Natural killer cell (primary cell): ENCODE results near the gene TCFL5. TPM values are rescaled to one million over a fixed set of nuclear protein-coding genes. Genes with fewer than 3 reads are reported as not detected.
"Not testable (repeated sequence)": the region's sequence is repeated elsewhere in the genome, so short reads cannot be mapped to it uniquely, and the experiment has no call there.

ENCODE experiments used
- ATAC-seq, 3 donors: fragments of 150-1000 bp in 2 of 3; fragments of 200-7000 bp in 1 of 3; cut with Tn5 transposase; 1 replicate in 1 of 3; 2 replicates in 2 of 3; pipeline ENCODE4 v1.10.0; 2021; ENCODE audit warnings: mild to moderate bottlenecking in 2 of 3, moderate library complexity in 2 of 3
- DNase-seq, 2 donors: peaks; one replicate each; pipeline versions ENCODE4 v3.0.0 to v3.0.0-alpha.2; 2013 to 2021; ENCODE audit warnings: mixed read lengths in 1 of 2
- H3K27ac ChIP-seq: one replicate; pipeline ENCODE4 v1.5.1; 2013; ENCODE audit warnings: mild to moderate bottlenecking, low read length
- H3K27me3 ChIP-seq: one replicate; pipeline ENCODE4 v1.6.1; 2013; ENCODE audit warnings: low read length; ENCODE audit not compliant: control insufficient read depth, insufficient read depth
- H3K36me3 ChIP-seq: one replicate; pipeline ENCODE4 v1.6.1; 2013; ENCODE audit warnings: low read length; ENCODE audit not compliant: control insufficient read depth, insufficient read depth
- H3K4me1 ChIP-seq: one replicate; pipeline ENCODE4 v1.6.1; 2013; ENCODE audit warnings: low read length; ENCODE audit not compliant: control insufficient read depth, insufficient read depth
- H3K4me3 ChIP-seq: one replicate; pipeline ENCODE4 v1.5.1; 2013; ENCODE audit warnings: low read length
- H3K9me3 ChIP-seq: one replicate; pipeline ENCODE4 v1.6.1; 2013; ENCODE audit warnings: low read length; ENCODE audit not compliant: control insufficient read depth, insufficient read depth
- H3K27ac Mint-ChIP-seq, 2 donors: one replicate each; pipeline ENCODE4 v1.8.0; 2022; ENCODE audit warnings: mild to moderate bottlenecking in 2 of 2, mixed read lengths in 2 of 2, moderate library complexity in 1 of 2
- H3K27me3 Mint-ChIP-seq, 2 donors: one replicate each; pipeline ENCODE4 v1.8.0; 2022; ENCODE audit warnings: low read depth in 2 of 2, mixed read lengths in 2 of 2
- H3K36me3 Mint-ChIP-seq: one replicate; pipeline ENCODE4 v1.8.0; 2022; ENCODE audit warnings: mixed read lengths
- H3K4me1 Mint-ChIP-seq, 2 donors: one replicate each; pipeline ENCODE4 v1.8.0; 2022; ENCODE audit warnings: mixed read lengths in 2 of 2
- H3K4me3 Mint-ChIP-seq: one replicate; pipeline ENCODE4 v1.8.0; 2022; ENCODE audit warnings: mild to moderate bottlenecking, moderate library complexity, mixed read lengths
- H3K9me3 Mint-ChIP-seq, 2 donors: one replicate each; pipeline ENCODE4 v1.8.0; 2022; ENCODE audit warnings: mixed read lengths in 2 of 2
- WGBS: methylation state at CpG from one replicate; pipeline ENCODE4 v1.1.7; 2013; ENCODE audit warnings: missing lambda C conversion rate; ENCODE audit not compliant: insufficient coverage; 5-methylcytosine and 5-hydroxymethylcytosine counted together
- intact Hi-C: fragments of 100-400 bp; cut with micrococcal nuclease; formaldehyde crosslinking; loops from one replicate; pipeline ENCODE4 v1.14.2; 2022
- total RNA-seq, 4 donors: library from RNA; stranded (reverse); fragments of 120-200 nt in 1 of 4; gene quantifications; one replicate each; pipeline versions ENCODE4 v1.2.3 to v1.2.4, GENCODE V29; 2013 to 2022
- TF ChIP-seq, protein P1 (sequence below): fragments of 200-600 bp; IDR thresholded peaks from one replicate; pipeline ENCODE4 v1.8.0; 2022; ENCODE audit warnings: antibody characterized with exemption

Gene TCFL5
- total RNA-seq, 3 donors from 2014 or later (not counting 1 experiment from before 2014, with no cell fraction given) = 5.1 to 8.0 (median 6.4) TPM

DNA sequence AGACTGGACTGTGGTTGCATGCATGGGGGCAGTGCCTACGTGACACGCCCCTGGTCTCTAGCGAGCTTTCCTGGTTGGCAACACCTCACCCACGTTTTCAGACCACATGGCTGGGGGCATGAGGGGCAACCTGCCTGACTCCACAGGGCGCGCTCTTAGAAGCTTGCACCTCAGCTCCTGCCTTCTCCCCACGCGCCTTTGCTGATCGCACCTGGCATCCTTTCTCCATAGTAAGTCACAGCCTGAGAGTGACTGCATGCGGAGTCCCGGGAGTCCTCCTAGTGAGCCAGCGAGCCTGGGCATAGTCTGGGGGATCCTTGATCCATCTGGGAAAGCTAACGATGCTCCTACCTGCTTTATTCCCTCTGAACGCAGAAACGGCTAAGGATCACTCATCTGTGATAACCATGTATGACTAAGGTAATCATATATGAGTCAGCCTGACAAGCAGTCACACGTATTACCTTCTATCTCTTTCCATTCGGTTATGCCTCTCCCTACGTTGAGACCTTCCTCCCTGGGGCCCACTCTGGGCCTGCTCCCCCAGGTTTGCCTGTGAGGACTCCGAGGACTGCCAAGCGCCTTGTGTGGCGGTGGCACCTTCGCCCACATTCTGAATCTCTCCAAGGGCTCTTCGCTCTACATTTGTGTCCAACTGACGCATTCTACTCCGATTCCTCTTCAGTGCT lies 4.5 kb downstream of the TCFL5 start:
- Histone ChIP-seq H3K36me3 (peaks cover 13% of the 10 kb centered on the region), H3K27ac (no peak overlapping the region), H3K4me1 (peaks cover 9% of the 10 kb centered on the region), H3K4me3 (no peak overlapping the region), H3K27me3 (no peaks in the 10 kb centered on the region), H3K9me3 (peaks cover 2% of the 10 kb centered on the region)
- WGBS = 92% methylated on average over 25 of the region's 25 CpGs
- peaks cover 6% of the 10 kb centered on the region for H3K36me3 Mint-ChIP-seq
- DNase-seq (no peak), ATAC-seq (no peak)
- intact Hi-C loops = no loop called here
- H3K27me3 Mint-ChIP-seq = no peaks in the 10 kb centered on the region
- H3K27ac Mint-ChIP-seq = no peak overlapping the region
- H3K4me3 Mint-ChIP-seq = no peak overlapping the region
- H3K9me3 Mint-ChIP-seq = no peaks in the 10 kb centered on the region
- TF ChIP-seq, protein P1, sequence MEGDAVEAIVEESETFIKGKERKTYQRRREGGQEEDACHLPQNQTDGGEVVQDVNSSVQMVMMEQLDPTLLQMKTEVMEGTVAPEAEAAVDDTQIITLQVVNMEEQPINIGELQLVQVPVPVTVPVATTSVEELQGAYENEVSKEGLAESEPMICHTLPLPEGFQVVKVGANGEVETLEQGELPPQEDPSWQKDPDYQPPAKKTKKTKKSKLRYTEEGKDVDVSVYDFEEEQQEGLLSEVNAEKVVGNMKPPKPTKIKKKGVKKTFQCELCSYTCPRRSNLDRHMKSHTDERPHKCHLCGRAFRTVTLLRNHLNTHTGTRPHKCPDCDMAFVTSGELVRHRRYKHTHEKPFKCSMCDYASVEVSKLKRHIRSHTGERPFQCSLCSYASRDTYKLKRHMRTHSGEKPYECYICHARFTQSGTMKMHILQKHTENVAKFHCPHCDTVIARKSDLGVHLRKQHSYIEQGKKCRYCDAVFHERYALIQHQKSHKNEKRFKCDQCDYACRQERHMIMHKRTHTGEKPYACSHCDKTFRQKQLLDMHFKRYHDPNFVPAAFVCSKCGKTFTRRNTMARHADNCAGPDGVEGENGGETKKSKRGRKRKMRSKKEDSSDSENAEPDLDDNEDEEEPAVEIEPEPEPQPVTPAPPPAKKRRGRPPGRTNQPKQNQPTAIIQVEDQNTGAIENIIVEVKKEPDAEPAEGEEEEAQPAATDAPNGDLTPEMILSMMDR = no peak
- peaks cover 19 to 26% of the 10 kb centered on the region in 2 donors for H3K4me1 Mint-ChIP-seq

DNA sequence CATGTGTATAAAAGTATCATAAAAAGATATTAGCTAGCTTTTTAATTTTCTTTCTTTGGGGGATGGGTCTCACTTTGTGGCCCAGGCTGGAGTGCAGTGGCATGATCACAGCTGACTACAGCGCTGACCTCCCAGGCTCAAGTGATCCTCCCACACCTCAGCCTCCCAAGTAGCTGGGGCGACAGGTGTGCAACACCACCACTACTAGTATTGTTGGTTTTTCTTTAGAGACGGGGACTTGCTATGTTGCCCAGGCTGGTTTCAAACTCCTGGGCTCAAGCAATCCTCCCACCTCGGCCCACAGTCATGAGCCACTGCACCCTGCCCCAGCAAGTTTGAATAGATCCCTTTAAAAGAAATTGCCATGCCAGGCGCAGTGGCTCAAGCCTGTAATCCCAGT lies 6.5 kb downstream of the TCFL5 start:
- no peaks in the 10 kb centered on the region for H3K9me3 ChIP-seq
- DNase-seq = no peak
- Mint-ChIP-seq H3K4me1 (peaks cover 14 to 17% of the 10 kb centered on the region in 2 donors), H3K9me3 (no peaks in the 10 kb centered on the region), H3K27me3 (no peaks in the 10 kb centered on the region), H3K27ac (no peak overlapping the region), H3K36me3 (peaks cover 6% of the 10 kb centered on the region), H3K4me3 (no peak overlapping the region)
- no peak for ATAC-seq
- intact Hi-C loops = no loop called here
- TF ChIP-seq, protein P1 = no peak
- peaks cover 13% of the 10 kb centered on the region for H3K36me3 ChIP-seq
- no peaks in the 10 kb centered on the region for H3K27me3 ChIP-seq
- peaks cover under 1% of the 10 kb centered on the region for H3K4me1 ChIP-seq
- WGBS = 91% methylated on average over 4 of the region's 5 CpGs
- no peak overlapping the region for H3K27ac ChIP-seq
- H3K4me3 ChIP-seq = no peak overlapping the region

DNA sequence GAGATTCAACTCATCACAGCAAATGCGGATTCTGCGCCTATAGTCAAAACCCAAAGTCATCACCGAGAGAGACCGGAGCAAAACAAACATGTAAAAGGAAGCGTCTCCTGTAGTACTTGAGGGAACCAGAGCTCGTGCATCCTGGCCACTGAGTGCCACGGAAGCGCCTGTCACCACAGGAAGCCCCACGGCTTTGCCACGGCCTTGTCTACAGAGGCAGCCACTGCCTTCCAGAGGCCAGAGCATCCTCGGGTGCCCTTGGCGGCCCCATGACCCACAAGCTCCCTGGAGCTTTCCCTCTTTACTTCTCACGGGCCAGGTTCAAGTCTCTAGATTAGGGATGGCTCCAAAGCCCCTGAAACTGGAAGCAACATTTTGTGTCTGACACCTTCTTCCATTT lies 7.5 kb downstream of the TCFL5 start:
- TF ChIP-seq, protein P1 = no peak
- peaks cover 6% of the 10 kb centered on the region for H3K36me3 Mint-ChIP-seq
- Histone ChIP-seq H3K36me3 (peaks cover 13% of the 10 kb centered on the region), H3K9me3 (no peaks in the 10 kb centered on the region), H3K4me1 (no peaks in the 10 kb centered on the region), H3K27me3 (no peaks in the 10 kb centered on the region), H3K27ac (no peak overlapping the region), H3K4me3 (no peak overlapping the region)
- WGBS = 91% methylated on average over 13 of the region's 13 CpGs
- H3K4me3 Mint-ChIP-seq = no peak overlapping the region
- intact Hi-C loops = no loop called here
- DNase-seq (no peak), ATAC-seq (no peak)
- H3K4me1 Mint-ChIP-seq = peaks cover 12% of the 10 kb centered on the region in 2 donors
- no peak overlapping the region for H3K27ac Mint-ChIP-seq
- H3K9me3 Mint-ChIP-seq = no peaks in the 10 kb centered on the region
- H3K27me3 Mint-ChIP-seq = no peaks in the 10 kb centered on the region

DNA sequence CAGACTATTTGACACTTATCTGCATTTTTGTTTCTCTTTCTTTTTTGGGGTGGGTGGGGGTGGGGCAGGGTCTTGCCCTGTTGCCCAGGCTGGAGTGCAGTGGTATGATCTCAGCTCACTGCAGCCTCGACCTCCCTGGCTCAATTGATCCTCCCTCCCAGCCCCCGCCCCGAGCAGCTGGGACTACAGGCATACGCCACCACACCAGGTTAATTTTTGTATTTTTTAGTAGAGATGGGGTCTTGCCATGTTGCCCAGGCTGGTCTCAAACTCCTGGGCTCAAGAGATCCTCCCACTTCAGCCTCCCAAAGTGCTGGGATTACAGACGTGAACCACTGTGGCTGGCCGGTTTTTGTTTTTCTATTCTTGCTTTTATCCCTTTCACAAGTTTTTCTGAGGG lies 8.3 kb downstream of the TCFL5 start:
- H3K4me3 ChIP-seq, ATAC-seq, H3K27ac Mint-ChIP-seq, H3K9me3 Mint-ChIP-seq, DNase-seq, intact Hi-C loops, H3K27ac ChIP-seq, H3K9me3 ChIP-seq, H3K27me3 Mint-ChIP-seq, H3K4me1 ChIP-seq, H3K4me3 Mint-ChIP-seq, H3K36me3 Mint-ChIP-seq, H3K27me3 ChIP-seq: not testable (repeated sequence)
- H3K36me3 ChIP-seq = peaks cover 13% of the 10 kb centered on the region
- H3K4me1 Mint-ChIP-seq = peaks cover 10% of the 10 kb centered on the region in 2 donors
- WGBS = 96% methylated on average over 6 of the region's 6 CpGs
